MM.1S (cell line): Measurements from ENCODE around the gene SPOCK1.

Experiments
- DNase-seq: peaks from one replicate; pipeline ENCODE4 v3.0.0-alpha.2; 2015
- H2AFZ ChIP-seq: fragments of 300-600 bp; sonication (generic); 2 replicates; pipeline ENCODE4 v1.6.0; 2016; ENCODE audit warnings: antibody characterized with exemption, low read length
- H3F3A ChIP-seq: fragments of 300-600 bp; sonication (generic); 2 replicates; pipeline ENCODE4 v1.6.1; 2016; ENCODE audit warnings: mild to moderate bottlenecking, antibody characterized with exemption, low read length, moderate library complexity, mixed read lengths; ENCODE audit not compliant: insufficient read depth
- H3K27ac ChIP-seq: fragments of 300-600 bp; sonication (generic); 2 replicates; pipeline ENCODE4 v1.5.1; 2016; ENCODE audit warnings: mild to moderate bottlenecking, low read length
- H3K27me3 ChIP-seq: fragments of 300-600 bp; sonication (generic); replicated peaks from 2 replicates; pipeline ENCODE4 v1.6.0; 2016; ENCODE audit warnings: low read length; ENCODE audit not compliant: insufficient read depth
- H3K36me3 ChIP-seq: fragments of 300-600 bp; sonication (generic); replicated peaks from 2 replicates; pipeline ENCODE4 v1.6.1; 2016; ENCODE audit warnings: mild to moderate bottlenecking, low read length, mixed read lengths; ENCODE audit not compliant: insufficient read depth
- H3K4me1 ChIP-seq: fragments of 300-600 bp; sonication (generic); 2 replicates; pipeline ENCODE4 v1.6.1; 2016; ENCODE audit warnings: low read length, mixed read lengths
- H3K4me2 ChIP-seq: fragments of 300-600 bp; sonication (generic); 2 replicates; pipeline ENCODE4 v1.6.0; 2016; ENCODE audit warnings: low read depth, low read length
- H3K4me3 ChIP-seq: fragments of 300-600 bp; sonication (generic); 2 replicates; pipeline ENCODE4 v1.5.1; 2016; ENCODE audit warnings: low read length, mixed read lengths
- H3K79me2 ChIP-seq: fragments of 300-600 bp; sonication (generic); 2 replicates; pipeline ENCODE4 v1.6.1; 2016; ENCODE audit warnings: mixed run types, low read length, mixed read lengths
- H3K9ac ChIP-seq: fragments of 300-600 bp; sonication (generic); 2 replicates; pipeline ENCODE4 v1.6.1; 2016; ENCODE audit warnings: low read length, mixed read lengths
- H3K9me2 ChIP-seq: fragments of 300-600 bp; sonication (generic); replicated peaks from 2 replicates; pipeline ENCODE4 v1.6.1; 2016; ENCODE audit warnings: mild to moderate bottlenecking, low read length, mixed read lengths; ENCODE audit not compliant: insufficient read depth
- H3K9me3 ChIP-seq: fragments of 300-600 bp; sonication (generic); replicated peaks from 2 replicates; pipeline ENCODE4 v1.6.1; 2016; ENCODE audit warnings: mild to moderate bottlenecking, low read length, mixed read lengths; ENCODE audit not compliant: insufficient read depth
- H4K20me1 ChIP-seq: fragments of 300-600 bp; sonication (generic); 2 replicates; pipeline ENCODE4 v1.6.1; 2016; ENCODE audit warnings: mild to moderate bottlenecking, low read length, moderate library complexity, mixed read lengths; ENCODE audit not compliant: insufficient read depth
- CTCF ChIP-seq: fragments of 300-600 bp; sonication (generic); IDR thresholded peaks from 2 replicates; pipeline ENCODE4 v1.5.1; 2016; ENCODE audit warnings: antibody characterized with exemption, low read length, mixed read lengths
- EZH2 ChIP-seq: fragments of 300-600 bp; sonication (generic); optimal IDR thresholded peaks from 2 replicates; pipeline ENCODE3; 2017; ENCODE audit warnings: low read depth, mild to moderate bottlenecking, antibody characterized with exemption, low read length, mixed read lengths
- EZH2phosphoT487 ChIP-seq: fragments of 300-600 bp; sonication (generic); IDR thresholded peaks from 2 replicates; pipeline ENCODE4 v1.6.1; 2018; ENCODE audit warnings: antibody characterized with exemption, low read length

Gene SPOCK1

GRCh38 chr5:137496919-137497318 lies 2.2 kb downstream of the SPOCK1 start:
- H3K9ac ChIP-seq = no peak overlapping the region
- H3K79me2 ChIP-seq = no peaks in the 10 kb centered on the region
- no peaks in the 10 kb centered on the region for H4K20me1 ChIP-seq
- no peak overlapping the region for H3K4me3 ChIP-seq
- no peaks in the 10 kb centered on the region for H3K27me3 ChIP-seq
- TF ChIP-seq CTCF (no peak), EZH2phosphoT487 (no peak), EZH2 (no peak)
- no peak for DNase-seq
- H3K9me3 ChIP-seq = no peaks in the 10 kb centered on the region
- no peak overlapping the region for H3K4me2 ChIP-seq
- H3K9me2 ChIP-seq = no peaks in the 10 kb centered on the region
- no peaks in the 10 kb centered on the region for H3F3A ChIP-seq
- no peak overlapping the region for H2AFZ ChIP-seq
- no peaks in the 10 kb centered on the region for H3K4me1 ChIP-seq
- no peak overlapping the region for H3K27ac ChIP-seq
- H3K36me3 ChIP-seq = no peaks in the 10 kb centered on the region

- Histone ChIP-seq H3F3A (no peaks in the 10 kb centered on the region), H3K36me3 (no peaks in the 10 kb centered on the region), H3K27me3 (no peaks in the 10 kb centered on the region), H3K9me3 (no peaks in the 10 kb centered on the region), H3K27ac (no peak overlapping the region), H4K20me1 (no peaks in the 10 kb centered on the region), H3K79me2 (no peaks in the 10 kb centered on the region), H3K4me1 (no peaks in the 10 kb centered on the region), H2AFZ (no peak overlapping the region), H3K9me2 (no peaks in the 10 kb centered on the region), H3K9ac (no peak overlapping the region), H3K4me3 (no peak overlapping the region), H3K4me2 (no peak overlapping the region)
- no peak for TF ChIP-seq EZH2phosphoT487
- no peak for TF ChIP-seq CTCF
- no peak for TF ChIP-seq EZH2
- no peak for DNase-seq
These were observed 6.8 kb downstream of the SPOCK1 start for GRCh38 chr5:137492331-137492730.

- no peak for DNase-seq
- Histone ChIP-seq H3K36me3 (no peaks in the 10 kb centered on the region), H3F3A (no peaks in the 10 kb centered on the region), H4K20me1 (no peaks in the 10 kb centered on the region), H3K4me3 (no peak overlapping the region), H3K4me1 (no peaks in the 10 kb centered on the region), H2AFZ (no peak overlapping the region), H3K27me3 (no peaks in the 10 kb centered on the region), H3K79me2 (no peaks in the 10 kb centered on the region), H3K27ac (no peak overlapping the region), H3K4me2 (no peak overlapping the region), H3K9me3 (no peaks in the 10 kb centered on the region), H3K9ac (no peak overlapping the region), H3K9me2 (no peaks in the 10 kb centered on the region)
- TF ChIP-seq CTCF = no peak
These were observed 8.0 kb downstream of the SPOCK1 start for GRCh38 chr5:137491121-137491520.

GRCh38 chr5:137490591-137490990 lies 8.5 kb downstream of the SPOCK1 start:
- Histone ChIP-seq H3K36me3 (no peaks in the 10 kb centered on the region), H3F3A (no peaks in the 10 kb centered on the region), H3K9ac (no peak overlapping the region), H3K4me3 (no peak overlapping the region), H3K27ac (no peak overlapping the region), H3K27me3 (no peaks in the 10 kb centered on the region), H3K4me1 (no peaks in the 10 kb centered on the region), H3K9me2 (no peaks in the 10 kb centered on the region), H3K79me2 (no peaks in the 10 kb centered on the region), H2AFZ (no peak overlapping the region), H3K4me2 (no peak overlapping the region), H4K20me1 (no peaks in the 10 kb centered on the region), H3K9me3 (no peaks in the 10 kb centered on the region)
- DNase-seq = no peak
- TF ChIP-seq EZH2phosphoT487 = no peak
- no peak for TF ChIP-seq EZH2
- TF ChIP-seq CTCF = no peak
